MM.1S (cell line): ENCODE data around the gene ADNP2.

Experiments used
- DNase-seq: peaks from one replicate; pipeline ENCODE4 v3.0.0-alpha.2; 2015
- H2AFZ ChIP-seq: fragments of 300-600 bp; sonication (generic); 2 replicates; pipeline ENCODE4 v1.6.0; 2016; ENCODE audit warnings: antibody characterized with exemption, low read length
- H3F3A ChIP-seq: fragments of 300-600 bp; sonication (generic); 2 replicates; pipeline ENCODE4 v1.6.1; 2016; ENCODE audit warnings: mild to moderate bottlenecking, antibody characterized with exemption, low read length, moderate library complexity, mixed read lengths; ENCODE audit not compliant: insufficient read depth
- H3K27ac ChIP-seq: fragments of 300-600 bp; sonication (generic); 2 replicates; pipeline ENCODE4 v1.5.1; 2016; ENCODE audit warnings: mild to moderate bottlenecking, low read length
- H3K27me3 ChIP-seq: fragments of 300-600 bp; sonication (generic); replicated peaks from 2 replicates; pipeline ENCODE4 v1.6.0; 2016; ENCODE audit warnings: low read length; ENCODE audit not compliant: insufficient read depth
- H3K36me3 ChIP-seq: fragments of 300-600 bp; sonication (generic); replicated peaks from 2 replicates; pipeline ENCODE4 v1.6.1; 2016; ENCODE audit warnings: mild to moderate bottlenecking, low read length, mixed read lengths; ENCODE audit not compliant: insufficient read depth
- H3K4me1 ChIP-seq: fragments of 300-600 bp; sonication (generic); 2 replicates; pipeline ENCODE4 v1.6.1; 2016; ENCODE audit warnings: low read length, mixed read lengths
- H3K4me2 ChIP-seq: fragments of 300-600 bp; sonication (generic); 2 replicates; pipeline ENCODE4 v1.6.0; 2016; ENCODE audit warnings: low read depth, low read length
- H3K4me3 ChIP-seq: fragments of 300-600 bp; sonication (generic); 2 replicates; pipeline ENCODE4 v1.5.1; 2016; ENCODE audit warnings: low read length, mixed read lengths
- H3K79me2 ChIP-seq: fragments of 300-600 bp; sonication (generic); 2 replicates; pipeline ENCODE4 v1.6.1; 2016; ENCODE audit warnings: mixed run types, low read length, mixed read lengths
- H3K9ac ChIP-seq: fragments of 300-600 bp; sonication (generic); 2 replicates; pipeline ENCODE4 v1.6.1; 2016; ENCODE audit warnings: low read length, mixed read lengths
- H3K9me2 ChIP-seq: fragments of 300-600 bp; sonication (generic); replicated peaks from 2 replicates; pipeline ENCODE4 v1.6.1; 2016; ENCODE audit warnings: mild to moderate bottlenecking, low read length, mixed read lengths; ENCODE audit not compliant: insufficient read depth
- H3K9me3 ChIP-seq: fragments of 300-600 bp; sonication (generic); replicated peaks from 2 replicates; pipeline ENCODE4 v1.6.1; 2016; ENCODE audit warnings: mild to moderate bottlenecking, low read length, mixed read lengths; ENCODE audit not compliant: insufficient read depth
- H4K20me1 ChIP-seq: fragments of 300-600 bp; sonication (generic); 2 replicates; pipeline ENCODE4 v1.6.1; 2016; ENCODE audit warnings: mild to moderate bottlenecking, low read length, moderate library complexity, mixed read lengths; ENCODE audit not compliant: insufficient read depth
- CTCF ChIP-seq: fragments of 300-600 bp; sonication (generic); IDR thresholded peaks from 2 replicates; pipeline ENCODE4 v1.5.1; 2016; ENCODE audit warnings: antibody characterized with exemption, low read length, mixed read lengths
- EZH2 ChIP-seq: fragments of 300-600 bp; sonication (generic); optimal IDR thresholded peaks from 2 replicates; pipeline ENCODE3; 2017; ENCODE audit warnings: low read depth, mild to moderate bottlenecking, antibody characterized with exemption, low read length, mixed read lengths
- EZH2phosphoT487 ChIP-seq: fragments of 300-600 bp; sonication (generic); IDR thresholded peaks from 2 replicates; pipeline ENCODE4 v1.6.1; 2018; ENCODE audit warnings: antibody characterized with exemption, low read length

The ADNP2 gene

GRCh38 chr18:80097201-80097600, 11.9 kb upstream of the ADNP2 start:
- Histone ChIP-seq H3K9ac (no peak overlapping the region), H3K27ac (no peak overlapping the region), H3K9me2 (no peaks in the 10 kb centered on the region), H3K79me2 (no peaks in the 10 kb centered on the region), H4K20me1 (no peaks in the 10 kb centered on the region), H2AFZ (no peak overlapping the region), H3K36me3 (no peaks in the 10 kb centered on the region), H3K9me3 (no peaks in the 10 kb centered on the region), H3K27me3 (no peaks in the 10 kb centered on the region), H3K4me2 (no peak overlapping the region), H3F3A (no peaks in the 10 kb centered on the region), H3K4me3 (no peak overlapping the region), H3K4me1 (no peaks in the 10 kb centered on the region)
- no peak for TF ChIP-seq EZH2phosphoT487
- no peak for TF ChIP-seq EZH2
- TF ChIP-seq CTCF = no peak
- DNase-seq = no peak

- no peak for DNase-seq
- Histone ChIP-seq H3F3A (peaks cover 2% of the 10 kb centered on the region; the same call in 1 of the 2 replicates), H3K27me3 (no peaks in the 10 kb centered on the region), H3K4me2 (no peak overlapping the region), H3K9me3 (no peaks in the 10 kb centered on the region), H3K36me3 (no peaks in the 10 kb centered on the region), H3K4me1 (no peaks in the 10 kb centered on the region), H4K20me1 (no peaks in the 10 kb centered on the region), H3K9me2 (no peaks in the 10 kb centered on the region), H3K79me2 (no peaks in the 10 kb centered on the region), H3K27ac (no peak overlapping the region), H3K4me3 (no peak overlapping the region), H2AFZ (no peak overlapping the region), H3K9ac (no peak overlapping the region)
- no peak for TF ChIP-seq CTCF
- no peak for TF ChIP-seq EZH2
- TF ChIP-seq EZH2phosphoT487 = no peak
Observed at GRCh38 chr18:80103231-80103630, 5.8 kb upstream of the ADNP2 start.

GRCh38 chr18:80104364-80104779, 4.7 kb upstream of the ADNP2 start:
- Histone ChIP-seq H3K4me2 (no peak overlapping the region), H3K36me3 (no peaks in the 10 kb centered on the region), H3K9me2 (no peaks in the 10 kb centered on the region), H3K9ac (no peak overlapping the region), H3K9me3 (no peaks in the 10 kb centered on the region), H2AFZ (no peak overlapping the region), H3K27ac (no peak overlapping the region), H3K79me2 (no peaks in the 10 kb centered on the region), H3F3A (peaks cover 3% of the 10 kb centered on the region; the same call in 1 of the 2 replicates), H3K4me3 (no peak overlapping the region), H4K20me1 (no peaks in the 10 kb centered on the region), H3K27me3 (no peaks in the 10 kb centered on the region), H3K4me1 (no peaks in the 10 kb centered on the region)
- TF ChIP-seq EZH2phosphoT487 = no peak
- no peak for TF ChIP-seq EZH2
- TF ChIP-seq CTCF = no peak
- no peak for DNase-seq
